Renal cortex interstitium (tissue), 15 donors: Measurements from ENCODE around the gene ZNF397. TPM values are rescaled to one million over a fixed set of nuclear protein-coding genes. Genes with fewer than 3 reads are reported as not detected.
"Not testable (repeated sequence)": the region's sequence is repeated elsewhere in the genome, so short reads cannot be mapped to it uniquely, and the experiment has no call there.

Source experiments
- DNase-seq, 11 donors: peaks; one replicate each; pipeline ENCODE4 v3.0.0-alpha.2; 2013; ENCODE audit warnings: low read depth in 9 of 11, low spot score in 4 of 11; ENCODE audit errors: extremely low read depth in 1 of 11
- long read RNA-seq, 16 experiments: transcript quantifications; one replicate each; lab custom pipeline, GENCODE V29; 2026
- polyA plus RNA-seq, 3 donors: library from polyadenylated mRNA; unstranded; fragments of 120-200 nt; gene quantifications; one replicate each; pipeline ENCODE4 v1.2.1, GENCODE V29; 2013; ENCODE audit not compliant: insufficient read length in 3 of 3

Gene ZNF397
- polyA plus RNA-seq: 10 to 100 TPM; 48.0 to 77.9 (median 56.6) TPM
- long read RNA-seq, donor 1, partial matches to known transcripts: 0 of 1 reads
- long read RNA-seq, donor 1, other reads (novel, unspliced or antisense): 0 of 1 reads
- long read RNA-seq, donor 2, partial matches to known transcripts: 0 of 1 reads
- long read RNA-seq, donor 2, other reads (novel, unspliced or antisense): 0 of 1 reads
- long read RNA-seq, donor 3, full-length matches to known transcripts: 8 of 8 reads
- long read RNA-seq, donor 3, partial matches to known transcripts: 0 of 8 reads
- long read RNA-seq, donor 3, other reads (novel, unspliced or antisense): 0 of 8 reads
- long read RNA-seq, donor 4, full-length matches to known transcripts: 5 of 5 reads
- long read RNA-seq, donor 4, partial matches to known transcripts: 0 of 5 reads
- long read RNA-seq, donor 4, other reads (novel, unspliced or antisense): 0 of 5 reads
- long read RNA-seq, donor 5: 0 reads
- long read RNA-seq, donor 6, full-length matches to known transcripts: 7 of 7 reads
- long read RNA-seq, donor 6, partial matches to known transcripts: 0 of 7 reads
- long read RNA-seq, donor 6, other reads (novel, unspliced or antisense): 0 of 7 reads
- long read RNA-seq, donor 7, full-length matches to known transcripts: 2 of 2 reads
- long read RNA-seq, donor 7, partial matches to known transcripts: 0 of 2 reads
- long read RNA-seq, donor 7, other reads (novel, unspliced or antisense): 0 of 2 reads
- long read RNA-seq, donor 8: 0 reads
- long read RNA-seq, donor 9, full-length matches to known transcripts: 4 of 4 reads
- long read RNA-seq, donor 9, partial matches to known transcripts: 0 of 4 reads
- long read RNA-seq, donor 9, other reads (novel, unspliced or antisense): 0 of 4 reads
- long read RNA-seq, donor 10, full-length matches to known transcripts: 5 of 10 reads
- long read RNA-seq, donor 10, partial matches to known transcripts: 5 of 10 reads
- long read RNA-seq, donor 10, other reads (novel, unspliced or antisense): 0 of 10 reads
- long read RNA-seq, donor 11, full-length matches to known transcripts: 2 of 8 reads
- long read RNA-seq, donor 11, partial matches to known transcripts: 6 of 8 reads
- long read RNA-seq, donor 11, other reads (novel, unspliced or antisense): 0 of 8 reads
- long read RNA-seq, donor 12, full-length matches to known transcripts: 1 of 1 reads
- long read RNA-seq, donor 12, partial matches to known transcripts: 0 of 1 reads
- long read RNA-seq, donor 12, other reads (novel, unspliced or antisense): 0 of 1 reads
- long read RNA-seq, donor 13: 0 reads
- long read RNA-seq, donor 14, full-length matches to known transcripts: 4 of 4 reads
- long read RNA-seq, donor 14, partial matches to known transcripts: 0 of 4 reads
- long read RNA-seq, donor 14, other reads (novel, unspliced or antisense): 0 of 4 reads
- long read RNA-seq, donor 15, full-length matches to known transcripts: 1 of 1 reads
- long read RNA-seq, donor 15, partial matches to known transcripts: 0 of 1 reads
- long read RNA-seq, donor 15, other reads (novel, unspliced or antisense): 0 of 1 reads
- long read RNA-seq, donor 16, full-length matches to known transcripts: 14 of 14 reads
- long read RNA-seq, donor 16, partial matches to known transcripts: 0 of 14 reads
- long read RNA-seq, donor 16, other reads (novel, unspliced or antisense): 0 of 14 reads

- peak; percentile 90 to 96 (median 95) for DNase-seq
Observed at GRCh38 chr18:35240664-35241447, at the start of gene ZNF397. TSS of gene ZNF397 (plus strand) at chr18:35241034. CDS start at chr18:35242471, 1,437 bp downstream.

GRCh38 chr18:35191698-35192025 lies 49.2 kb upstream of the ZNF397 start:
- DNase-seq: no peak

GRCh38 chr18:35192415-35192814 lies 48.4 kb upstream of the ZNF397 start:
- DNase-seq: no peak

- DNase-seq: no peak
Observed at GRCh38 chr18:35193316-35193715, 47.5 kb upstream of the ZNF397 start.

- no peak for DNase-seq
Observed at GRCh38 chr18:35197296-35197695, 43.5 kb upstream of the ZNF397 start.

GRCh38 chr18:35201256-35201931 lies 39.4 kb upstream of the ZNF397 start:
- no peak for DNase-seq

- DNase-seq: no peak
Observed at GRCh38 chr18:35203067-35203466, 37.8 kb upstream of the ZNF397 start.

GRCh38 chr18:35205199-35205712 lies 35.6 kb upstream of the ZNF397 start:
- DNase-seq: no peak

- not testable (repeated sequence) for DNase-seq
Observed at GRCh38 chr18:35205746-35206458, 34.9 kb upstream of the ZNF397 start.

GRCh38 chr18:35215026-35215425 lies 25.8 kb upstream of the ZNF397 start:
- no peak for DNase-seq

- not testable (repeated sequence) for DNase-seq
Observed at GRCh38 chr18:35216611-35217010, 24.2 kb upstream of the ZNF397 start.

GRCh38 chr18:35219331-35219730 lies 21.5 kb upstream of the ZNF397 start:
- DNase-seq: not testable (repeated sequence)

GRCh38 chr18:35220424-35220823 lies 20.4 kb upstream of the ZNF397 start:
- no peak for DNase-seq

- DNase-seq: no peak
Observed at GRCh38 chr18:35223797-35224196, 17.0 kb upstream of the ZNF397 start.

GRCh38 chr18:35227254-35227653 lies 13.6 kb upstream of the ZNF397 start:
- DNase-seq: no peak

GRCh38 chr18:35231052-35231451 lies 9.8 kb upstream of the ZNF397 start:
- DNase-seq: peak; percentile 61 to 86 (median 75)
